Activated naive CD4-positive, alpha-beta T cell treated with anti-CD3 and anti-CD28 coated beads for 36 hours (primary cell): Measurements from ENCODE around the gene LYZL4. TPM values are rescaled to one million over a fixed set of nuclear protein-coding genes. Genes with fewer than 3 reads are reported as not detected.

ENCODE experiments used
- CTCF ChIA-PET: fragments of 350-600 bp; sonication (Branson Sonifier 250); formaldehyde crosslinking; loops from one replicate; lab custom pipeline; 2021; ENCODE audit warnings: antibody characterized with exemption; lab: Charles Lee
- DNase-seq: peaks from one replicate; pipeline ENCODE4 v3.0.0-alpha.2; 2020
- H3K27ac Mint-ChIP-seq: one replicate; pipeline ENCODE4 v1.8.0; 2021; ENCODE audit warnings: mild to moderate bottlenecking, mixed read lengths
- H3K27me3 Mint-ChIP-seq: one replicate; pipeline ENCODE4 v1.8.0; 2021; ENCODE audit warnings: low read depth, mixed read lengths
- H3K36me3 Mint-ChIP-seq: one replicate; pipeline ENCODE4 v1.8.0; 2021; ENCODE audit warnings: low read depth, mixed read lengths
- H3K4me1 Mint-ChIP-seq: one replicate; pipeline ENCODE4 v1.8.0; 2021; ENCODE audit warnings: low read depth, mixed read lengths
- H3K4me3 Mint-ChIP-seq: one replicate; pipeline ENCODE4 v1.8.0; 2021; ENCODE audit warnings: mild to moderate bottlenecking, moderate library complexity, mixed read lengths
- H3K9me3 Mint-ChIP-seq: one replicate; pipeline ENCODE4 v1.8.0; 2021; ENCODE audit warnings: mixed read lengths
- intact Hi-C: fragments of 100-400 bp; cut with micrococcal nuclease; formaldehyde crosslinking; loops from one replicate; pipeline ENCODE4 v1.15.1; 2023
- total RNA-seq, 2 experiments: library from RNA; stranded (reverse); gene quantifications; one replicate each; pipeline ENCODE4 v1.2.3, GENCODE V29; 2021

LYZL4 gene
- total RNA-seq, 2 experiments from 2014 or later, result not detected

DNA sequence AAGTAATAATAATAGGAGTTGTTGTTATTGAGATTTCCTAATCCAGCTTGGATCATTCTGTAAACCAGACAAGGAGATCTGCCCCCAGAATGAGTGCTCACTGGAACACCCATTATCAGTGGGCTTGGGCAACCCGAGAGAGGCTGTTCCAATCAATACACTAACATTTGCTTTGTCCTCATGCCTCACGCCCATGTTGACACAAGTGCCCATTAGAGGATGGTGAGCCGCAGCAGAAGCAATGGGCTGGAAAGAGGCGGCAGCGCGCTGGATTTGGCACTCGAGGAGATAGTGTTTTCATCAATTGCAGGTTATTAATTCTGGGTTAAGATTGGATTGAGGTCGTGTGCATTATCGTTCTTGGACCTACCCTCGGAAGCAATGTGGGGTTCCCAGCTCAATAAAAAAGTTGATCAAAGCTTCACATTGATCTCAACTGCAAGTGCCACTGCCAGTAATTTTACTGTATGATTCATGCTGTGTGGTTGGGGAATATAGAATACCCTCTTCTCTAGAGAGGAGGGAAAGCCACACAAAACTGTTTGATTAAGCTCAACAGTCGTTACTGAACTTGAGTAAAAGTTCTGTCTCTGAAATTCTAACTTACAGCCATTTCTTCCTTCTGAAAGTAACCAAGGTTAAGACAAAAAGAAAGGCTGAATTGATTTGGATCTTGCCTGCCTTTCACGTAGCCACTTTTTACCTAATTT is 15.7 kb downstream of the LYZL4 start:
- H3K36me3 Mint-ChIP-seq, result no peaks in the 10 kb centered on the region
- no peaks in the 10 kb centered on the region for H3K9me3 Mint-ChIP-seq
- no peak for DNase-seq
- CTCF ChIA-PET, result no interaction called here
- H3K4me1 Mint-ChIP-seq, result no peaks in the 10 kb centered on the region
- H3K27me3 Mint-ChIP-seq, result no peaks in the 10 kb centered on the region
- intact Hi-C loops, result no loop called here
- H3K4me3 Mint-ChIP-seq, result no peak overlapping the region
- no peak overlapping the region for H3K27ac Mint-ChIP-seq

DNA sequence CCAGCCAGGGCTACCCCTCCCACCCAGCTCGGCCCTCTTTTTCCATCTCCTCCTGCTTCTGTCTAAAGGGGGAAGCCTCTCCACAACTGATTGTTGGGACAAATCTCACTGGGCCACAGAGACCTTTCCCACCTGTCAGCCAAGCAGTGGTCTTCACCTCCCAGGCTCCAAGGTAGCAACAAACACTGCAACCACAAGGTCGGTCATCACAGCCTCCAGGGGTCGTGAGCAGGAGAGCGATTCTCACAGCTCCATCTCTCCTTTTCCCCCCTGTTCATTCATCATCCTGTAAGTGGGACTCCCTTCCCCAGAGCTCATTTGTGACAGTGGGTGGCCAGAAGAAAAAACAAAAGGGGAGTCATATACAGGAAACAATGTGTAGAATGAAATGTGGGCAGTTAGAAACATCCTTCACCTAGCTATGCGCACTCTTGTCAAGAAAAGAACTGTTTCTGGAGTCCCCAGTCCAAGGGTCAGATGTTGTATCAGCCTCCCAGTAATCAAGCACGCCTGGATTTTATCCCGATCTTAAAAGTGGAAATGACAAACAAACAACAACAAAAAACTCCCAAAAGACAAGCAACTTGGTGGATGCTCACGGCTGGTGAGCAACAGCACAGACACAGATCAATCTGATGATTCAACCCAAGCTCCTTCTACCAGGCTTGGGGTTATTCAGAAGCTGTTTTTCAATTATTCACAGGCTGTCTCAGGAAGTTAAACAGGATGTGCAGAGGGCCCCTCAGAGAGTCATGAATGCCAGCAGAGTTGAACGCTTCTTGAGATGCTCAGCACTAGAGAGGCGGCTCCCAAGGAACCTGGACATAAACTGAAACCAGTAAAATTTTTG is 22.4 kb downstream of the LYZL4 start:
- no peaks in the 10 kb centered on the region for H3K9me3 Mint-ChIP-seq
- peaks cover 25% of the 10 kb centered on the region for H3K4me1 Mint-ChIP-seq
- H3K36me3 Mint-ChIP-seq, result no peaks in the 10 kb centered on the region
- H3K4me3 Mint-ChIP-seq, result peak overlapping the region; percentile 44
- H3K27ac Mint-ChIP-seq, result peak overlapping the region; percentile 96
- H3K27me3 Mint-ChIP-seq, result no peaks in the 10 kb centered on the region
- CTCF ChIA-PET, result interaction anchor here (0.6 to 1.8 kb wide), 6 partner anchors 31 to 434 kb away, joined by 3 to 9 read pairs (median 4); no protein-coding TSS in a partner anchor
- intact Hi-C loops, result loop anchor here (1.0 to 10.0 kb wide), 7 partner anchors 56 to 1863 kb away; partner anchors contain the start of genes ULK4 and ZNF621
- peak; percentile 75 for DNase-seq

- no peaks in the 10 kb centered on the region for H3K27me3 Mint-ChIP-seq
- no peaks in the 10 kb centered on the region for H3K4me1 Mint-ChIP-seq
- intact Hi-C loops, result loop anchor here (10.0 kb wide), 3 partner anchors 367 to 1857 kb away; partner anchors contain the start of gene ZNF621
- H3K9me3 Mint-ChIP-seq, result no peaks in the 10 kb centered on the region
- no peak for DNase-seq
- CTCF ChIA-PET, result interaction anchor here (0.9 kb wide), 1 partner anchor 34 kb away, joined by 3 read pairs; no protein-coding TSS in a partner anchor
- H3K4me3 Mint-ChIP-seq, result no peak overlapping the region
- no peak overlapping the region for H3K27ac Mint-ChIP-seq
- no peaks in the 10 kb centered on the region for H3K36me3 Mint-ChIP-seq
These were observed 28.8 kb downstream of the LYZL4 start for GRCh38 chr3:42381551-42382082.

GRCh38 chr3:42377681-42378080 is 32.7 kb downstream of the LYZL4 start:
- Mint-ChIP-seq H3K36me3 (no peaks in the 10 kb centered on the region), H3K27me3 (no peaks in the 10 kb centered on the region), H3K9me3 (no peaks in the 10 kb centered on the region), H3K4me3 (no peak overlapping the region), H3K27ac (no peak overlapping the region), H3K4me1 (peaks cover 4% of the 10 kb centered on the region)
- intact Hi-C loops, result no loop called here
- DNase-seq, result no peak
- CTCF ChIA-PET, result no interaction called here

DNA sequence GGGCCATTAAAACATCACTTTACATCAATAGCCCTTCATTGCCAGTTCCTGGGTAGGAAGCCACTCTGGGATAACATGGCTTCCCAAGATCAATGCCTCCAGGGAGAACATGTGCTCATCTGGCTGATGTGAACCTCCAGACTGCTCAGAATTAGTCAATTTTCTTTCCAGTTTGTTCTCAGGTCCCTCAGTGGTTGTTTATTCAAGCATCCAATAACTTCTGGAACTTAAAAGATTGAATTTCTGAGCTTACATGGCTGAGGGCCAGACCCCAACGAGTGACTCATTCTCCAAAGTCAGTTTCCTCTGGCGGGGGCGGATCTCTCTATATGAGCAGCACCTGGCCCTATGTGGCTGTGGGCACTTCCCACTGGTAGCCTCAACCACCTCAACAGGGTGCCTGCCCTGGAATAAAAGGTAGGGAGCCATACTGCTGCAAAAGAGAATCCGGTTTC is 34.0 kb downstream of the LYZL4 start:
- no peaks in the 10 kb centered on the region for H3K9me3 Mint-ChIP-seq
- peaks cover 4% of the 10 kb centered on the region for H3K4me1 Mint-ChIP-seq
- H3K4me3 Mint-ChIP-seq, result no peak overlapping the region
- CTCF ChIA-PET, result no interaction called here
- intact Hi-C loops, result no loop called here
- peak; percentile 70 for DNase-seq
- no peaks in the 10 kb centered on the region for H3K36me3 Mint-ChIP-seq
- no peaks in the 10 kb centered on the region for H3K27me3 Mint-ChIP-seq
- H3K27ac Mint-ChIP-seq, result no peak overlapping the region

GRCh38 chr3:42375121-42375800 is 35.1 kb downstream of the LYZL4 start:
- DNase-seq, result no peak
- CTCF ChIA-PET, result interaction anchor here (0.6 kb wide), 1 partner anchor 37 kb away, joined by 5 read pairs; no protein-coding TSS in a partner anchor
- intact Hi-C loops, result no loop called here
- Mint-ChIP-seq H3K4me1 (peaks cover 4% of the 10 kb centered on the region), H3K27me3 (no peaks in the 10 kb centered on the region), H3K4me3 (no peak overlapping the region), H3K27ac (no peak overlapping the region), H3K36me3 (no peaks in the 10 kb centered on the region), H3K9me3 (peaks cover 1% of the 10 kb centered on the region)

DNA sequence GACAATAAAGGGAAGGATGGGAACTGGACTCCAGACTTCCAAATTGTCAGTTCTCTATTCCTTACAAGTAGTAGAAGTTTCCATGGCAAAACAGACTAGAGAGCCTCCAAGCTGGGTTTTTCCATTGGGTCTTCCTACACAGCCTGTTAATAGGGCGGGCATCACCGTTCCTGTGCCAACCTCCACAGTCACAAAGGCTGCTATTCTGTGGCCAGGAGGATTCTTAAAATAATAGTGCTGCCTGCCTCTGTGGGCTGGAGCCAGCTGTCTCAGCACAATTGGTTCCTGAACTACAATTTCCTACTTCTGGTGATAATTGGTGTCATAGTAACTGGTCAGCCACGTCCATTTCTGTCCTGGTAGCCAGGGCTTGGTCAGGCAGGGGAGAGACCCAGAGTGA is 38.6 kb downstream of the LYZL4 start:
- no peak for DNase-seq
- no peak overlapping the region for H3K4me3 Mint-ChIP-seq
- H3K27me3 Mint-ChIP-seq, result no peaks in the 10 kb centered on the region
- no peaks in the 10 kb centered on the region for H3K36me3 Mint-ChIP-seq
- peaks cover 2% of the 10 kb centered on the region for H3K9me3 Mint-ChIP-seq
- no peak overlapping the region for H3K27ac Mint-ChIP-seq
- intact Hi-C loops, result no loop called here
- H3K4me1 Mint-ChIP-seq, result peaks cover 8% of the 10 kb centered on the region
- CTCF ChIA-PET, result no interaction called here

DNA sequence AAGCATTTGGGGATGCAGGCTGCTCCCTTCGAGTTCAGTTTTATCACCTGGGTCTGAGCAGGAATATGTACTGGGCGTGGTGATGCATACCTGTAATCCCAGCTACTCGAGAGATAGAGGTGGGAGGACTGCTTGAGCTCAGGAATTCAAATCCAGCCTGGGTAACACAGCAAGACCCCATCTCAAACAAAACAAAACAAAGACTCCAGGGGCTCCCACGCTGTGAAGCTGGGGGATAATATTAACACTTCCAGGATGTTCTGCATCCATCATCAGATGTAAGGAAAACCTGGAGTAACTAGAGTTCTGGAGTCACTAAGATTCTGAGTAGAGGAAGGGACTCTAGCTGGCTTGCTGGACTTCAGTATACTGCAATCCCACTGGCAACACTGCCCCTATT is 40.6 kb downstream of the LYZL4 start:
- Mint-ChIP-seq H3K27me3 (no peaks in the 10 kb centered on the region), H3K4me1 (peaks cover 4% of the 10 kb centered on the region), H3K9me3 (peaks cover 5% of the 10 kb centered on the region), H3K27ac (no peak overlapping the region), H3K4me3 (no peak overlapping the region), H3K36me3 (no peaks in the 10 kb centered on the region)
- no peak for DNase-seq
- CTCF ChIA-PET, result interaction anchor here (1.3 kb wide), 1 partner anchor 179 kb away, joined by 3 read pairs; no protein-coding TSS in a partner anchor
- intact Hi-C loops, result no loop called here

DNA sequence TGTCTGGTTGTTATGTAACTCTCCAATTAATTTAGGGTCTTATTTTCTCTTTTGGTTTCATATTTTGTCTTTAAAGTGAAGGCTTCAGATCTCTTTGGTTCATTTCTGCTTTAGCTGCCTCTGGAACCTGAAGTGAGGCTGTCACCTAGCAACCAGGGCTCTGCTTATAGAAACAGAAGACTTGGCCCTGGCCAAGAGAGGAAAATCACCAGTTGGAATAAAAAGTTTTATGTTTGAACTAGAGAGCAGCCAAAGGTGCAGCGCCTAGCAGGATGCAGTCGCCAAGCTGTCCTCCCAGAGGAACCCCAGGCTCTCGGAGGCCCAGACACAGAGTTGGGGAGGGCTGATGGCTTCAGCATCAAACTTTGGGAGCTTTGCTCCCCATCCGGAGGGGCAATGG is 41.1 kb downstream of the LYZL4 start:
- peaks cover 5% of the 10 kb centered on the region for H3K9me3 Mint-ChIP-seq
- no peaks in the 10 kb centered on the region for H3K27me3 Mint-ChIP-seq
- peaks cover 4% of the 10 kb centered on the region for H3K4me1 Mint-ChIP-seq
- CTCF ChIA-PET, result interaction anchor here (1.3 kb wide), 1 partner anchor 178 kb away, joined by 3 read pairs; no protein-coding TSS in a partner anchor
- intact Hi-C loops, result no loop called here
- H3K36me3 Mint-ChIP-seq, result no peaks in the 10 kb centered on the region
- no peak for DNase-seq
- no peak overlapping the region for H3K27ac Mint-ChIP-seq
- no peak overlapping the region for H3K4me3 Mint-ChIP-seq

DNA sequence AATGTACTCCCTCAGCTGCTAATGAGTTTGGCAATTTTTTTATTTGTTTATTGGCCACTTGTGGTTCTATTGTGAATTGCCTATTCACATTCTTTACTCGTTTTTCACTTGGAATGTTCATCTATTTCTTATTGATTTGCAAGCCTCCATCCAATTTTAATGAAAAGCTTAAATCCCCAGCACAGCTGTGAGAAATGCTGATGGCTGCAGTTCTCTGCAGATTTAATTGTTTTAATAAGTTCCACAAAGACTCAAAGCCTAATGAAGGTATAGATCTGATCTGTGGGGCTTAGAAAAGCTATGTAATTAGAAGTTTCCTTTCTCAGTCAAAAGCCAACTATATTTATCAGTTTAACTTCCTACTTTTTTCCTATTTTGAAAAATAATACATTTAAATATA is 41.5 kb downstream of the LYZL4 start:
- Mint-ChIP-seq H3K27me3 (no peaks in the 10 kb centered on the region), H3K27ac (no peak overlapping the region), H3K4me3 (no peak overlapping the region), H3K9me3 (peaks cover 5% of the 10 kb centered on the region), H3K4me1 (peaks cover 4% of the 10 kb centered on the region), H3K36me3 (no peaks in the 10 kb centered on the region)
- CTCF ChIA-PET, result interaction anchor here (1.3 kb wide), 1 partner anchor 178 kb away, joined by 3 read pairs; no protein-coding TSS in a partner anchor
- no peak for DNase-seq
- intact Hi-C loops, result no loop called here

DNA sequence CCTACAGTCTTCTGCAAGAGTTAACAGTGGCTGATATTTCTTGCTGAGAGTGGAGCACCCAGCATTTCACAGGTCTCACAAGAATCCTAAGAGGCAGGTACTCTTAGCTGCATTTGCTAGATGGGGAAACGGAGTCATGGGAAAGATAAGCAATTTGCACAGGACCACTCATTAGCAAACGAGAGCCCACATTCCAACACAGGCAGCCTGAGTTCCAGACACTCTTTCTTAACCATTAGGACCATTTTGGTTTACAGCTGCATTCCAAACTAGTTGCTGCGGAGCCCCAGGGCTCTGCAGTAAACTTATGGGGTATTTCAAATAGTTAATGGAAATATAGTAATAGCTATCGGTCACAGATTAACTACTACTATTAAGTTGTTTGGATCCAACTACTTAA is 42.5 kb downstream of the LYZL4 start:
- no peaks in the 10 kb centered on the region for H3K36me3 Mint-ChIP-seq
- H3K27ac Mint-ChIP-seq, result no peak overlapping the region
- no peaks in the 10 kb centered on the region for H3K27me3 Mint-ChIP-seq
- no peak overlapping the region for H3K4me3 Mint-ChIP-seq
- H3K4me1 Mint-ChIP-seq, result peaks cover 4% of the 10 kb centered on the region
- H3K9me3 Mint-ChIP-seq, result peaks cover 5% of the 10 kb centered on the region
- no peak for DNase-seq
- intact Hi-C loops, result no loop called here
- CTCF ChIA-PET, result interaction anchor here (0.6 to 0.8 kb wide), 2 partner anchors 12 to 72 kb away, joined by 3 read pairs; no protein-coding TSS in a partner anchor
